SK-N-SH (cell line): ENCODE data around the gene PNPLA2. TPM values are rescaled to one million over a fixed set of nuclear protein-coding genes. Genes with fewer than 3 reads are reported as not detected.

Experiments
- CTCF ChIA-PET: fragments of 300-600, 350-600 bp; formaldehyde crosslinking; extraction: SDS; loops from one replicate; lab custom pipeline; 2021; lab: Yijun Ruan, JAX
- POLR2A ChIA-PET: fragments of 350-600 bp; sonication (Branson Sonifier 250); formaldehyde crosslinking; extraction: SDS; loops from one replicate; lab custom pipeline; 2020; ENCODE audit warnings: antibody characterized with exemption, inconsistent platforms; lab: Yijun Ruan, JAX
- DNase-seq: peaks from one replicate; pipeline ENCODE4 v3.0.0; 2012
- H2AFZ ChIP-seq: fragments of 200-600 bp; sonication (generic); 2 replicates; pipeline ENCODE4 v1.8.1; 2016; ENCODE audit warnings: antibody characterized with exemption, mild to moderate bottlenecking, low read depth
- H3F3A ChIP-seq: fragments of 200-600 bp; sonication (generic); replicated peaks from 2 replicates; pipeline ENCODE3; 2016; ENCODE audit warnings: antibody characterized with exemption, mild to moderate bottlenecking; ENCODE audit not compliant: insufficient read depth
- H3K27ac ChIP-seq, 2 experiments: fragments of 200-500 bp in 1 of 2; fragments of 200-600 bp in 1 of 2; sonication (Bioruptor generic) in 1 of 2; sonication (generic), shearing (Covaris generic) in 1 of 2; 2 replicates each; pipeline versions ENCODE4 v1.5.1 to v1.6.1; 2014 to 2016; ENCODE audit warnings: low read depth in 2 of 2, inconsistent platforms in 1 of 2, low read length in 1 of 2, mild to moderate bottlenecking in 1 of 2, mixed read lengths in 1 of 2
- H3K27me3 ChIP-seq: fragments of 200-600 bp; sonication (generic), shearing (Covaris generic); 2 replicates; pipeline ENCODE4 v1.6.1; 2016; ENCODE audit warnings: mixed run types; ENCODE audit not compliant: insufficient read depth
- H3K36me3 ChIP-seq, 2 experiments: fragments of 200-500 bp in 1 of 2; fragments of 200-600 bp in 1 of 2; sonication (Bioruptor generic) in 1 of 2; sonication (generic) in 1 of 2; replicated peaks in 1 of 2; 2 replicates each; pipeline versions ENCODE3 to v1.5.1; 2014 to 2016; ENCODE audit warnings: low read length in 1 of 2, mild to moderate bottlenecking in 1 of 2; ENCODE audit not compliant: insufficient read depth in 2 of 2, control insufficient read depth in 1 of 2
- H3K4me1 ChIP-seq, 2 experiments: fragments of 200-500 bp in 1 of 2; fragments of 200-600 bp in 1 of 2; sonication (Bioruptor generic) in 1 of 2; sonication (generic), shearing (Covaris generic) in 1 of 2; 2 replicates each; pipeline versions ENCODE4 v1.5.1 to v1.6.1; 2014 to 2016; ENCODE audit warnings: low read depth in 1 of 2, low read length in 1 of 2, mixed run types in 1 of 2; ENCODE audit not compliant: insufficient read depth in 2 of 2, control insufficient read depth in 1 of 2
- H3K4me2 ChIP-seq: fragments of 200-600 bp; sonication (generic), shearing (Covaris generic); 2 replicates; pipeline ENCODE4 v1.6.1; 2017; ENCODE audit warnings: mixed run types
- H3K4me3 ChIP-seq, 2 experiments: fragments of 200-500 bp in 1 of 2; fragments of 200-600 bp in 1 of 2; sonication (Bioruptor generic) in 1 of 2; sonication (generic), shearing (Covaris generic) in 1 of 2; 2 replicates each; pipeline versions ENCODE4 v1.5.1 to v1.8.1; 2014 to 2016; ENCODE audit warnings: low read depth in 2 of 2, inconsistent platforms in 1 of 2, low read length in 1 of 2, mild to moderate bottlenecking in 1 of 2, mixed read lengths in 1 of 2, moderate library complexity in 1 of 2
- H3K79me2 ChIP-seq: fragments of 200-600 bp; sonication (generic); 2 replicates; pipeline ENCODE4 v1.8.1; 2017; ENCODE audit warnings: mild to moderate bottlenecking; ENCODE audit not compliant: insufficient read depth
- H3K9ac ChIP-seq: fragments of 200-600 bp; sonication (generic); 2 replicates; pipeline ENCODE4 v1.6.1; 2017; ENCODE audit warnings: mixed run types
- H3K9me2 ChIP-seq: fragments of 200-600 bp; sonication (generic); 2 replicates; pipeline ENCODE4 v1.6.1; 2017; ENCODE audit warnings: mixed run types
- H3K9me3 ChIP-seq: fragments of 200-600 bp; sonication (generic); 2 replicates; pipeline ENCODE4 v1.6.1; 2017; ENCODE audit warnings: mixed run types, mild to moderate bottlenecking, moderate library complexity
- H4K20me1 ChIP-seq: fragments of 200-600 bp; sonication (generic); 2 replicates; pipeline ENCODE4 v1.6.1; 2017; ENCODE audit warnings: mild to moderate bottlenecking, mixed run types; ENCODE audit not compliant: insufficient read depth
- EZH2phosphoT487 ChIP-seq: fragments of 200-600 bp; sonication (generic); IDR thresholded peaks from 2 replicates; pipeline ENCODE4 v1.6.1; 2017; ENCODE audit warnings: low read depth, mixed run types, mild to moderate bottlenecking, antibody characterized with exemption, moderate library complexity, borderline replicate concordance
- JUND ChIP-seq: IDR thresholded peaks from 2 replicates; pipeline ENCODE4 v1.4.0; 2012
- NRF1 ChIP-seq: IDR thresholded peaks from 2 replicates; pipeline ENCODE4 v1.6.1; 2012; ENCODE audit warnings: low read depth, mild to moderate bottlenecking, low read length
- RXRA ChIP-seq: IDR thresholded peaks from 2 replicates; pipeline ENCODE4 v1.4.0; 2012; ENCODE audit warnings: low read depth, mild to moderate bottlenecking, borderline replicate concordance
- SIN3A ChIP-seq: IDR thresholded peaks from 2 replicates; pipeline ENCODE4 v1.6.1; 2012; ENCODE audit warnings: low read depth, mild to moderate bottlenecking, low read length, moderate library complexity, borderline replicate concordance
- TCF12 ChIP-seq: IDR thresholded peaks from 2 replicates; pipeline ENCODE4 v1.4.0; 2012
- ZBTB33 ChIP-seq: IDR thresholded peaks from 2 replicates; pipeline ENCODE4 v1.4.0; 2012; ENCODE audit warnings: low read depth, borderline replicate concordance
- WGBS: methylation state at CpG from one replicate; pipeline ENCODE4 v1.1.6; 2017; ENCODE audit warnings: low lambda C conversion rate; 5-methylcytosine and 5-hydroxymethylcytosine counted together
- polyA plus RNA-seq, 3 experiments: library from polyadenylated mRNA; depleted of rRNA; stranded (reverse); fragments of >200 nt; gene quantifications; 2 replicates each; pipeline ENCODE4 v1.2.3, GENCODE V29; 2012

The PNPLA2 gene
- polyA plus RNA-seq, 1 of the 3 experiments (the other 2 are of a cell fraction) = 60.3 TPM

GRCh38 chr11:836700-837099 lies 18.0 kb downstream of the PNPLA2 start:
- no peak overlapping the region for H2AFZ ChIP-seq
- peaks cover 22 to 45% of the 10 kb centered on the region in 2 experiments for H3K36me3 ChIP-seq
- ChIA-PET CTCF (interaction anchor here (3.8 kb wide), 1 partner anchor 11 kb away, joined by 21 read pairs; no protein-coding TSS in a partner anchor), POLR2A (no interaction called here)
- WGBS = 95% methylated on average over 4 of the region's 9 CpGs
- peak overlapping the region in 1 of 2 experiments; percentile 32; a peak in 2 of 4 replicates for H3K27ac ChIP-seq
- no peaks in the 10 kb centered on the region for H3K9me2 ChIP-seq
- H4K20me1 ChIP-seq = peaks cover 63% of the 10 kb centered on the region
- TF ChIP-seq EZH2phosphoT487 (no peak), NRF1 (no peak), TCF12 (no peak)
- TF ChIP-seq, all 33 proteins: peak for 0
- H3K4me1 ChIP-seq = peaks cover 6 to 36% of the 10 kb centered on the region in 2 experiments; a peak in 3 of 4 replicates
- no peaks in the 10 kb centered on the region for H3K9me3 ChIP-seq
- no peaks in the 10 kb centered on the region for H3K27me3 ChIP-seq
- H3K79me2 ChIP-seq = peaks cover 87% of the 10 kb centered on the region
- no peak for DNase-seq
- H3K4me3 ChIP-seq = no peak overlapping the region
- H3F3A ChIP-seq = peaks cover 50% of the 10 kb centered on the region
- H3K9ac ChIP-seq = no peak overlapping the region
- peak overlapping the region; percentile 28; the same call in 1 of the 2 replicates for H3K4me2 ChIP-seq

GRCh38 chr11:837189-837989 lies 18.7 kb downstream of the PNPLA2 start:
- peaks cover 3 to 29% of the 10 kb centered on the region in 2 experiments; a peak in 2 of 4 replicates for H3K4me1 ChIP-seq
- no peaks in the 10 kb centered on the region for H3K9me3 ChIP-seq
- H3K9ac ChIP-seq = no peak overlapping the region
- peaks cover 24 to 45% of the 10 kb centered on the region in 2 experiments for H3K36me3 ChIP-seq
- H3K79me2 ChIP-seq = peaks cover 87% of the 10 kb centered on the region
- 0 out of 4 replicates have a peak overlapping the region, but pooled peaks of 1 of the 2 experiments have one; percentile 32 for H3K27ac ChIP-seq
- peaks cover 50% of the 10 kb centered on the region for H3F3A ChIP-seq
- DNase-seq = no peak
- H3K4me3 ChIP-seq = no peak overlapping the region
- peak overlapping the region; percentile 28; the same call in 1 of the 2 replicates for H3K4me2 ChIP-seq
- no peak for TF ChIP-seq RXRA
- TF ChIP-seq JUND = 0 out of 2 replicates have a peak, but pooled peaks have one; percentile 8
- CTCF ChIA-PET = interaction anchor here (3.8 kb wide), 1 partner anchor 10 kb away, joined by 21 read pairs; no protein-coding TSS in a partner anchor
- WGBS = 81% methylated on average over 11 of the region's 22 CpGs
- peaks cover 69% of the 10 kb centered on the region for H4K20me1 ChIP-seq
- H2AFZ ChIP-seq = no peak overlapping the region
- no peaks in the 10 kb centered on the region for H3K27me3 ChIP-seq
- no peaks in the 10 kb centered on the region for H3K9me2 ChIP-seq
- POLR2A ChIA-PET = interaction anchor here (0.9 kb wide), 1 partner anchor 18 kb away, joined by 3 read pairs; the partner anchor contains the start of gene PNPLA2

GRCh38 chr11:837990-838307 lies 19.2 kb downstream of the PNPLA2 start:
- DNase-seq = no peak
- Histone ChIP-seq H3K27me3 (no peaks in the 10 kb centered on the region), H3K4me3 (no peak overlapping the region), H3K9me3 (no peaks in the 10 kb centered on the region), H3F3A (peaks cover 50% of the 10 kb centered on the region), H4K20me1 (peaks cover 69% of the 10 kb centered on the region), H2AFZ (no peak overlapping the region), H3K27ac (no peak overlapping the region), H3K36me3 (peaks cover 24 to 45% of the 10 kb centered on the region in 2 experiments), H3K4me2 (no peak overlapping the region), H3K79me2 (peaks cover 86% of the 10 kb centered on the region), H3K9me2 (no peaks in the 10 kb centered on the region), H3K4me1 (peaks cover 3 to 28% of the 10 kb centered on the region in 2 experiments; a peak in 2 of 4 replicates), H3K9ac (no peak overlapping the region)
- no CpG with 5 or more reads among the region's 8 CpGs for WGBS
- CTCF ChIA-PET = interaction anchor here (1.0 to 3.8 kb wide), 2 partner anchors 10 to 18 kb away, joined by 3 to 21 read pairs; no protein-coding TSS in a partner anchor
- no peak for TF ChIP-seq ZBTB33
- 0 out of 2 replicates have a peak, but pooled peaks have one; percentile 32 for TF ChIP-seq SIN3A
- 0 out of 2 replicates have a peak, but pooled peaks have one; percentile 6 for TF ChIP-seq JUND
- POLR2A ChIA-PET = interaction anchor here (0.9 kb wide), 1 partner anchor 19 kb away, joined by 3 read pairs; the partner anchor contains the start of gene PNPLA2
